Measurements from ENCODE around the gene STX3. TPM values are rescaled to one million over a fixed set of nuclear protein-coding genes. Genes with fewer than 3 reads are reported as not detected.

STX3 gene
- total and polyA plus RNA-seq, 2 of the 13 experiments (the other 11 are each of a cell fraction or from before 2014, with no cell fraction given): 16.5 to 24.0 TPM

DNA sequence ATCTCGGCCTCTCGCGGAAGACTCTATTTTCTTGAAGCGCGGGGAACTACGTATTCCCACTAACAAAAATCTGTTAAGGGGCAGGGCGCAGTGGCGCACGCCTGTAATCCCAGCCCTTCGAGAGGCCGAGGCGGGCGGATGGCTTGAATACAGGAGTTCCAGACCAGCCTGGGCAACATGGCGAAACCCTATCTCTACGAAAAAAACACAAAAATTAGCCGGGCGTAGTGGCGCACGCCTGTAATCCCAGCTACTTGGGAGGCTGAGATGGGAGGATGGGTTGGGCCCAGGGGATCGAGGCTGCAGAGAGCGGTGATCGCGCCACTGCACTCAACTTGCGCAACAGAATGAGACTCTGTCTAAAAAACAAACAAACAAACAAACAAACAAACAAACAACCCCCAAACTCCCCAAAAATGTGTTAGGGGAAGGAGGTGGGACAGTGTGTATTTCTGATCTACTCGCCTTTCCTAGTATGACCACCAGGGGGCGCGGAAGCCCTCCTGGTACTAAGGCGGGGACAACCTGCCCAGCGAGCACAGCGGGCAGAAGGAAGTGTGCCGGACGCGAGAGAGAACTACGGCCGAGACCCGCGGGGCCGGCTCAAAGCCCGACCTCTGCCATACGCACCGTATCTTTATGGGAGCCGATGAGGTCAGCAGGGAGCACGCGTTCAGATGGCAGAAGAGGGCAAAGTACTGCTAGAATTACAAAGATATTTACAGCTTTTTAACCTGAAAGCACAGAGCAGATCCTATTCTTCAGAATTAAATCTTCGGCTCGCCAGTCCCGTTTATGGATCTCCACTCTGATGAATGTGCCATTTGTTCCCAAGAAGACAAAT lies 1.3 kb upstream of the STX3 start (continued):
- TF ChIP-seq, protein P1, sequence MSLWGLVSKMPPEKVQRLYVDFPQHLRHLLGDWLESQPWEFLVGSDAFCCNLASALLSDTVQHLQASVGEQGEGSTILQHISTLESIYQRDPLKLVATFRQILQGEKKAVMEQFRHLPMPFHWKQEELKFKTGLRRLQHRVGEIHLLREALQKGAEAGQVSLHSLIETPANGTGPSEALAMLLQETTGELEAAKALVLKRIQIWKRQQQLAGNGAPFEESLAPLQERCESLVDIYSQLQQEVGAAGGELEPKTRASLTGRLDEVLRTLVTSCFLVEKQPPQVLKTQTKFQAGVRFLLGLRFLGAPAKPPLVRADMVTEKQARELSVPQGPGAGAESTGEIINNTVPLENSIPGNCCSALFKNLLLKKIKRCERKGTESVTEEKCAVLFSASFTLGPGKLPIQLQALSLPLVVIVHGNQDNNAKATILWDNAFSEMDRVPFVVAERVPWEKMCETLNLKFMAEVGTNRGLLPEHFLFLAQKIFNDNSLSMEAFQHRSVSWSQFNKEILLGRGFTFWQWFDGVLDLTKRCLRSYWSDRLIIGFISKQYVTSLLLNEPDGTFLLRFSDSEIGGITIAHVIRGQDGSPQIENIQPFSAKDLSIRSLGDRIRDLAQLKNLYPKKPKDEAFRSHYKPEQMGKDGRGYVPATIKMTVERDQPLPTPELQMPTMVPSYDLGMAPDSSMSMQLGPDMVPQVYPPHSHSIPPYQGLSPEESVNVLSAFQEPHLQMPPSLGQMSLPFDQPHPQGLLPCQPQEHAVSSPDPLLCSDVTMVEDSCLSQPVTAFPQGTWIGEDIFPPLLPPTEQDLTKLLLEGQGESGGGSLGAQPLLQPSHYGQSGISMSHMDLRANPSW (CRISPR knock-in tag; IDR thresholded peaks at IDR 0.05; ENCODE audit: borderline replicate concordance): no peak
- no peak for TF ChIP-seq ZFP36L2 (CRISPR knock-in tag; IDR thresholded peaks at IDR 0.05)
- TF ChIP-seq ZNF292 (CRISPR knock-in tag; IDR thresholded peaks at IDR 0.05; ENCODE audit: borderline replicate concordance, low read depth): no peak
- TF ChIP-seq, protein P2, sequence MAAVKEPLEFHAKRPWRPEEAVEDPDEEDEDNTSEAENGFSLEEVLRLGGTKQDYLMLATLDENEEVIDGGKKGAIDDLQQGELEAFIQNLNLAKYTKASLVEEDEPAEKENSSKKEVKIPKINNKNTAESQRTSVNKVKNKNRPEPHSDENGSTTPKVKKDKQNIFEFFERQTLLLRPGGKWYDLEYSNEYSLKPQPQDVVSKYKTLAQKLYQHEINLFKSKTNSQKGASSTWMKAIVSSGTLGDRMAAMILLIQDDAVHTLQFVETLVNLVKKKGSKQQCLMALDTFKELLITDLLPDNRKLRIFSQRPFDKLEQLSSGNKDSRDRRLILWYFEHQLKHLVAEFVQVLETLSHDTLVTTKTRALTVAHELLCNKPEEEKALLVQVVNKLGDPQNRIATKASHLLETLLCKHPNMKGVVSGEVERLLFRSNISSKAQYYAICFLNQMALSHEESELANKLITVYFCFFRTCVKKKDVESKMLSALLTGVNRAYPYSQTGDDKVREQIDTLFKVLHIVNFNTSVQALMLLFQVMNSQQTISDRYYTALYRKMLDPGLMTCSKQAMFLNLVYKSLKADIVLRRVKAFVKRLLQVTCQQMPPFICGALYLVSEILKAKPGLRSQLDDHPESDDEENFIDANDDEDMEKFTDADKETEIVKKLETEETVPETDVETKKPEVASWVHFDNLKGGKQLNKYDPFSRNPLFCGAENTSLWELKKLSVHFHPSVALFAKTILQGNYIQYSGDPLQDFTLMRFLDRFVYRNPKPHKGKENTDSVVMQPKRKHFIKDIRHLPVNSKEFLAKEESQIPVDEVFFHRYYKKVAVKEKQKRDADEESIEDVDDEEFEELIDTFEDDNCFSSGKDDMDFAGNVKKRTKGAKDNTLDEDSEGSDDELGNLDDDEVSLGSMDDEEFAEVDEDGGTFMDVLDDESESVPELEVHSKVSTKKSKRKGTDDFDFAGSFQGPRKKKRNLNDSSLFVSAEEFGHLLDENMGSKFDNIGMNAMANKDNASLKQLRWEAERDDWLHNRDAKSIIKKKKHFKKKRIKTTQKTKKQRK (IDR thresholded peaks at IDR 0.05; ENCODE audit: low read length): no peak
- TF ChIP-seq, protein P3, sequence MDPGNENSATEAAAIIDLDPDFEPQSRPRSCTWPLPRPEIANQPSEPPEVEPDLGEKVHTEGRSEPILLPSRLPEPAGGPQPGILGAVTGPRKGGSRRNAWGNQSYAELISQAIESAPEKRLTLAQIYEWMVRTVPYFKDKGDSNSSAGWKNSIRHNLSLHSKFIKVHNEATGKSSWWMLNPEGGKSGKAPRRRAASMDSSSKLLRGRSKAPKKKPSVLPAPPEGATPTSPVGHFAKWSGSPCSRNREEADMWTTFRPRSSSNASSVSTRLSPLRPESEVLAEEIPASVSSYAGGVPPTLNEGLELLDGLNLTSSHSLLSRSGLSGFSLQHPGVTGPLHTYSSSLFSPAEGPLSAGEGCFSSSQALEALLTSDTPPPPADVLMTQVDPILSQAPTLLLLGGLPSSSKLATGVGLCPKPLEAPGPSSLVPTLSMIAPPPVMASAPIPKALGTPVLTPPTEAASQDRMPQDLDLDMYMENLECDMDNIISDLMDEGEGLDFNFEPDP (CRISPR knock-in tag; conservative IDR thresholded peaks at IDR 0.05): no peak
- TF ChIP-seq, protein P4, sequence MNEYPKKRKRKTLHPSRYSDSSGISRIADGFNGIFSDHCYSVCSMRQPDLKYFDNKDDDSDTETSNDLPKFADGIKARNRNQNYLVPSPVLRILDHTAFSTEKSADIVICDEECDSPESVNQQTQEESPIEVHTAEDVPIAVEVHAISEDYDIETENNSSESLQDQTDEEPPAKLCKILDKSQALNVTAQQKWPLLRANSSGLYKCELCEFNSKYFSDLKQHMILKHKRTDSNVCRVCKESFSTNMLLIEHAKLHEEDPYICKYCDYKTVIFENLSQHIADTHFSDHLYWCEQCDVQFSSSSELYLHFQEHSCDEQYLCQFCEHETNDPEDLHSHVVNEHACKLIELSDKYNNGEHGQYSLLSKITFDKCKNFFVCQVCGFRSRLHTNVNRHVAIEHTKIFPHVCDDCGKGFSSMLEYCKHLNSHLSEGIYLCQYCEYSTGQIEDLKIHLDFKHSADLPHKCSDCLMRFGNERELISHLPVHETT (CRISPR knock-in tag; conservative IDR thresholded peaks at IDR 0.05): no peak
- no peak for TF ChIP-seq ZSCAN29 (CRISPR knock-in tag; conservative IDR thresholded peaks at IDR 0.05)
- TF ChIP-seq ETV5 (CRISPR knock-in tag; IDR thresholded peaks at IDR 0.05; ENCODE audit: borderline replicate concordance): peak; percentile 49; the same call in 1 of the 2 replicates
- TF ChIP-seq HES4 (CRISPR knock-in tag; IDR thresholded peaks at IDR 0.05; ENCODE audit: borderline replicate concordance): peak; percentile 53; the same call in 1 of the 2 replicates
- TF ChIP-seq ZNF589 (CRISPR knock-in tag; conservative IDR thresholded peaks at IDR 0.05): no peak
- TF ChIP-seq, protein P5, sequence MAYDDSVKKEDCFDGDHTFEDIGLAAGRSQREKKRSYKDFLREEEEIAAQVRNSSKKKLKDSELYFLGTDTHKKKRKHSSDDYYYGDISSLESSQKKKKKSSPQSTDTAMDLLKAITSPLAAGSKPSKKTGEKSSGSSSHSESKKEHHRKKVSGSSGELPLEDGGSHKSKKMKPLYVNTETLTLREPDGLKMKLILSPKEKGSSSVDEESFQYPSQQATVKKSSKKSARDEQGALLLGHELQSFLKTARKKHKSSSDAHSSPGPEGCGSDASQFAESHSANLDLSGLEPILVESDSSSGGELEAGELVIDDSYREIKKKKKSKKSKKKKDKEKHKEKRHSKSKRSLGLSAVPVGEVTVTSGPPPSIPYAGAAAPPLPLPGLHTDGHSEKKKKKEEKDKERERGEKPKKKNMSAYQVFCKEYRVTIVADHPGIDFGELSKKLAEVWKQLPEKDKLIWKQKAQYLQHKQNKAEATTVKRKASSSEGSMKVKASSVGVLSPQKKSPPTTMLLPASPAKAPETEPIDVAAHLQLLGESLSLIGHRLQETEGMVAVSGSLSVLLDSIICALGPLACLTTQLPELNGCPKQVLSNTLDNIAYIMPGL (CRISPR knock-in tag; IDR thresholded peaks at IDR 0.05; ENCODE audit: borderline replicate concordance in 1 of 2, low read depth in 1 of 2): peak; percentile 87 to 96
- no peak for TF ChIP-seq SNRNP70 (IDR thresholded peaks at IDR 0.05; ENCODE audit: low read depth, low read length)
- TF ChIP-seq ZNF543 (CRISPR knock-in tag; IDR thresholded peaks at IDR 0.05): no peak
- TF ChIP-seq MIXL1 (CRISPR knock-in tag; IDR thresholded peaks at IDR 0.05): no peak
- no peak for TF ChIP-seq ZNF451 (CRISPR knock-in tag; IDR thresholded peaks at IDR 0.05)
- peak; percentile 75 for TF ChIP-seq FOSL2 (CRISPR knock-in tag; IDR thresholded peaks at IDR 0.05)
- no peak for TF ChIP-seq GLI4 (CRISPR knock-in tag; IDR thresholded peaks at IDR 0.05; ENCODE audit: borderline replicate concordance)
- TF ChIP-seq ZNF879 (CRISPR knock-in tag; IDR thresholded peaks at IDR 0.05): 0 out of 2 replicates have a peak, but pooled peaks have one; percentile 37
